ENCODE measurements around the gene ZNF691.

DNA sequence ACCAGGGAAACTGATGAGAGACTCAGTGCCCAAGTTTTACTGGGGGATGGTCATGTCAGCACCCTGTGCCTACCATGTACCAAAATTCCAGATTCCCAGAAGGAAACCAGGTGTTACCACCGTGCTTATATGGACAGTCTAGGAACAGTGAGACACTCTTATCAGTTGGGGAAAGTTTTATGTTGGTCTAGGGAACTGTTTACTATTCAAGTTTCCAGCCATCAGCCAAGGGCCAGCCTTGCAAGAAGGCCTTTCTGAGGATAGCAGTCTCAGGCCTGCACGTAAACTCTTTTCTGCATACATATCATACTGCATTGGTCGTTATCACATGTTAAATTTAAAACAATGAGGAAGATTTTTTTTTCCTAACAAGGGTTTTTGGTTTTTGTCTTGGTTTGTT lies 49.0 kb upstream of the ZNF691 start:
- TF ChIP-seq, protein P1, sequence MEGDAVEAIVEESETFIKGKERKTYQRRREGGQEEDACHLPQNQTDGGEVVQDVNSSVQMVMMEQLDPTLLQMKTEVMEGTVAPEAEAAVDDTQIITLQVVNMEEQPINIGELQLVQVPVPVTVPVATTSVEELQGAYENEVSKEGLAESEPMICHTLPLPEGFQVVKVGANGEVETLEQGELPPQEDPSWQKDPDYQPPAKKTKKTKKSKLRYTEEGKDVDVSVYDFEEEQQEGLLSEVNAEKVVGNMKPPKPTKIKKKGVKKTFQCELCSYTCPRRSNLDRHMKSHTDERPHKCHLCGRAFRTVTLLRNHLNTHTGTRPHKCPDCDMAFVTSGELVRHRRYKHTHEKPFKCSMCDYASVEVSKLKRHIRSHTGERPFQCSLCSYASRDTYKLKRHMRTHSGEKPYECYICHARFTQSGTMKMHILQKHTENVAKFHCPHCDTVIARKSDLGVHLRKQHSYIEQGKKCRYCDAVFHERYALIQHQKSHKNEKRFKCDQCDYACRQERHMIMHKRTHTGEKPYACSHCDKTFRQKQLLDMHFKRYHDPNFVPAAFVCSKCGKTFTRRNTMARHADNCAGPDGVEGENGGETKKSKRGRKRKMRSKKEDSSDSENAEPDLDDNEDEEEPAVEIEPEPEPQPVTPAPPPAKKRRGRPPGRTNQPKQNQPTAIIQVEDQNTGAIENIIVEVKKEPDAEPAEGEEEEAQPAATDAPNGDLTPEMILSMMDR (IDR thresholded peaks at IDR 0.05), result no peak
- TF ChIP-seq POLR2A (IDR thresholded peaks at IDR 0.05), result no peak

Measured in uterus (tissue), 2 donors.